GM08714 (cell line): Measurements from ENCODE around the gene PRPF4.

Experiments used
- H3K4me3 ChIP-seq: fragments of 200-500 bp; sonication (Bioruptor generic); 2 replicates; pipeline ENCODE4 v1.5.1; 2014; ENCODE audit warnings: mild to moderate bottlenecking, low read length, inconsistent platforms
- ZNF274 ChIP-seq: IDR thresholded peaks from 2 replicates; pipeline ENCODE4 v1.6.1; 2012; ENCODE audit warnings: mild to moderate bottlenecking, low read depth, low read length

The PRPF4 gene

GRCh38 chr9:113254991-113255390 is 20.5 kb upstream of the PRPF4 start:
- no peak for TF ChIP-seq ZNF274
- H3K4me3 ChIP-seq: no peak overlapping the region

- no peak for TF ChIP-seq ZNF274
- no peak overlapping the region for H3K4me3 ChIP-seq
Measured at GRCh38 chr9:113255438-113255837, 20.0 kb upstream of the PRPF4 start.

- H3K4me3 ChIP-seq: no peak overlapping the region
- no peak for TF ChIP-seq ZNF274
Measured at GRCh38 chr9:113257863-113258262, 17.6 kb upstream of the PRPF4 start.

GRCh38 chr9:113258282-113258681 is 17.2 kb upstream of the PRPF4 start:
- TF ChIP-seq ZNF274: no peak

GRCh38 chr9:113261917-113262671 is 13.4 kb upstream of the PRPF4 start:
- H3K4me3 ChIP-seq: no peak overlapping the region
- TF ChIP-seq ZNF274: no peak

More at GRCh38 chr9:113258282-113258681, 17.2 kb upstream of the PRPF4 start:
- no peak overlapping the region for H3K4me3 ChIP-seq

GRCh38 chr9:113266174-113266573 is 9.3 kb upstream of the PRPF4 start:
- TF ChIP-seq ZNF274: no peak
- H3K4me3 ChIP-seq: no peak overlapping the region

GRCh38 chr9:113267911-113268566 is 7.4 kb upstream of the PRPF4 start:
- H3K4me3 ChIP-seq: no peak overlapping the region
- no peak for TF ChIP-seq ZNF274

GRCh38 chr9:113269355-113269754 is 6.1 kb upstream of the PRPF4 start:
- TF ChIP-seq ZNF274: no peak

GRCh38 chr9:113269871-113270270 is 5.6 kb upstream of the PRPF4 start:
- no peak for TF ChIP-seq ZNF274
- H3K4me3 ChIP-seq: no peak overlapping the region

More at GRCh38 chr9:113269355-113269754, 6.1 kb upstream of the PRPF4 start:
- H3K4me3 ChIP-seq: no peak overlapping the region

GRCh38 chr9:113274474-113275156 is 843 bp upstream of the PRPF4 start:
- TF ChIP-seq ZNF274: no peak
- H3K4me3 ChIP-seq: peak overlapping the region; percentile 97

GRCh38 chr9:113278840-113279239 is 3.4 kb downstream of the PRPF4 start:
- no peak for TF ChIP-seq ZNF274
- no peak overlapping the region for H3K4me3 ChIP-seq

GRCh38 chr9:113281356-113281755 is 5.9 kb downstream of the PRPF4 start:
- no peak for TF ChIP-seq ZNF274
- H3K4me3 ChIP-seq: no peak overlapping the region

GRCh38 chr9:113289091-113289490 is 13.6 kb downstream of the PRPF4 start:
- TF ChIP-seq ZNF274: no peak
- no peak overlapping the region for H3K4me3 ChIP-seq

- TF ChIP-seq ZNF274: no peak
- H3K4me3 ChIP-seq: no peak overlapping the region
Measured at GRCh38 chr9:113290052-113290607, 14.7 kb downstream of the PRPF4 start.
